ENCODE measurements around the gene PHLDA2.

DNA sequence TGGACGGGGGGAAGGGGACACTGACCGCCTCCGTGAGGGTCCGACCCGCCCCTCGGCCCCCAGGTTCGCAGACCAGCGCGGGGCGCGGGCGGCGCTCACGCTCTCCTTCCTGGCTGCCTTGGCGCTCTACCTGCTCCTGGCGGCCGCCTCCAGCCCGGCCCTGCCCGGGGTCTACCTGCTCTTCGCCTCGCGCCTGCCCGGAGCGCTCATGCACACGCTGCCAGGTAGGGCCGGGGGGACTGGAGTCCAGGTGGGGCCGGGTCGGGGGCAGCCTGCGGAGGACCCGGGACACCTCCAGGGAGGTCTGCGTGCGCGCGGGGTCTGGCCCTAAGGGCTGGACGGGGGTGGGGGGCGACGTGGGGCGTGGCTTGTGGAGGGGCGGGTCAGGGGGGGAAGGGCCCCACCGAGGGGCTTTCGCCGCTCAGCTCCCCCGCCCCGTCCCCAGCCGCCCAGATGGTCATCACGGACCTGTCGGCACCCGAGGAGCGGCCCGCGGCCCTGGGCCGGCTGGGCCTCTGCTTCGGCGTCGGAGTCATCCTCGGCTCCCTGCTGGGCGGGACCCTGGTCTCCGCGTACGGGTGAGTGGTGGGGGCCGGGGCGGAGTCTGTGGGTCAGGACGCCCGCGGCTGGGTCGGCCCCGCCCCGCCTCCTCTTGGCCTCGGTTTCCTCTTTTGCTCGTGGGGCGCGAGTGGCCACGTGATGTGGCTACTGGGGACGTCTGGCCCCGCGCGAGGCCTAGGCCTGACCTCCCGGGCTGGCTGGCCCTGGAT is 19.9 kb downstream of the PHLDA2 start:
- TF ChIP-seq CTCF (IDR thresholded peaks at IDR 0.05) = no peak
- no peak for TF ChIP-seq POLR2AphosphoS5 (IDR thresholded peaks at IDR 0.05)
- no peak for TF ChIP-seq POLR2A (IDR thresholded peaks at IDR 0.05)
- TF ChIP-seq EP300 (IDR thresholded peaks at IDR 0.05) = no peak
